IPS DF 19.7 (cell line): Measurements from ENCODE around the gene LIMCH1.

Source experiments
- DNase-seq: peaks from one replicate; pipeline ENCODE4 v3.0.0-alpha.2; 2013; ENCODE audit warnings: low read depth, low spot score

The LIMCH1 gene

DNA sequence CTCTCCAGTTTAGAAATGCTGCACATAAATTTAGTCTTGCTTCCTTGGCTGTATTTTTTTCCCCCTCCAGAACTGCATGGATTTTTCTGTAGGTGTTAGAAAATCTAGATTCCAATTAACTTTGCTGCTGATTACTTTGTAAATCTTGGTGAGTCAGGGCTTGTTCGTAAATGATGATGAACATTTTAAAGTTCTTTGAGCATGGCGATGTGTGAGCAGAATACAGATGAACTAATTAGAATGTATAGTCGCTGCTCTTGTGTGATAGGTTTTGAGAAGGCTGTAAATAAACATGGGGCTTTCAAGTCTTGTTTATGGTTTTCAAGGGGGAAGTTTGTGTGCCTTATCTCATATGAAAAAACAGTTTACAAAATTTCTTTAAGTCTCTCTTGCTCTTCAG is 23.3 kb downstream of the LIMCH1 start:
- no peak for DNase-seq

DNA sequence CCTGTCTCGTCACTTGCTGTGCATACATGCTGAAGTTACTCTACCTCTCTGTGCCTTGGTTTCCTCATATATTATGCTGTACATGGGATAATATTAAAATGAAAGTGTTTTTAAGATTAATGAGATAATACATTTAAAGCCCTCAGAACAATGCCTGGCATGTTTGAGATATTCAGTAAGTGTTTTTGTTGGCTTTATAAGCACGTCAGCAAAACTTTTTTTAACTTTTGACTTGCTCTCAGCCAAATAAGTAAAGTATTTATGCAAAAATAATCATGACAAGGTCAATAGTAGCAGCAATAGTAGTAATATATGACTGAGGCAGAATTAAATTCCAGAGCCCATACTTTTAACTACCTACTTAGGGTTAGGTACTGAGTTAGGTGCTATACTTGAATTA is 29.2 kb downstream of the LIMCH1 start:
- DNase-seq = no peak

DNA sequence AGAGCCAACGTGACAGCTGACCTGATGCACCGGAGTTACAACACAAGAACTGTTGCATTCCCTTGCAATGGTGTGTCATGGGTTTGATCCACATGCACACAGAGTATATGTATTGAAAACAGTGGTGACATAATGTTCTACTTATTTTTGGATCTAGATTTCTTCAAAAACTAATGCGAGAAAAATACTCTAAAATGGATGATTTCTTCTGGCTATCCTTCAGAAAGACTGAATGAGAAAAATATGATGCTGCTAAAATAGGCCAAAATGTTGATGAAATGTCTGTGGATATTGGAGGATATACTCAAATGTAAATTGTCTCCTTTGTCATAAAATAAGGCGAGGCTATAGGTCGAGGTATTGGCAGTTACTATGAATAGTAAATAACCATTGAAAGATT is 30.4 kb downstream of the LIMCH1 start:
- DNase-seq = no peak

DNA sequence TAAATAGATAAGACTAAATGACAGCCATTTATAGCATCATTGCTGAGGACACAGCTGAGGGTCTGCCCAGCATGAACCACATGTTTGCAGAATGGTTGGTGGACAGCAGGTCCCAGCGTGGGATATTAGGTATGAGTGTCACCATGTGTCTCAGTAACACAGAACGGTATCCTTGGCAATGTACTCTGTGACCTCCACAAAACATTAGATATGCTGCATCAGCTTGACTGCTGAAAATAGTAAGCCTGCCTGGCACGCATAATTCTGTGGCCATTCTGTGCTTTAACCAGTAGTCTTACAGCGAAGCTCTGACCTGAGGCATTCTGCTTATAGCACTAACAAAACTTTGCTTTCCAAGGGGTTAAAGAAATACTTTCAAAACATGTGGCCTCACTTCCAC is 32.0 kb downstream of the LIMCH1 start:
- DNase-seq = no peak

DNA sequence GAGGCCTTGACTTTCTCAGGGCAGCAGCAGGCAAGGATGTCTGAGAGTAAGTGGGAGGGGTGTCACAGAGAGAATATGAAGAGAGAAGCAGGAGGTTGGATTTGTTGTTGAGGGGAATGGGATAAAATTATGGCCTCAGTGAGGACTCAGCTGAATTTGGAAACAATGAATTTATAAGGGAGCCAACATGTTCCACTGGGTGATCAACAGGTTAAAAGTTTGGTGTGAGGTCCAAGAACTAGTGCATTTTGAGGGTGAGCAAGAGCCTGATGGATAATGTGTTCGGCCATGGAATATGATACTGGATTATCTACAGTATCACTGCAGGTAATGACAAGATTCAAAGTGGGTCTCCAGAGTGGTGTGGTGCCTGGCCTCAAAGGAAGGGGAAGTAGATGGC is 33.5 kb downstream of the LIMCH1 start:
- no peak for DNase-seq

DNA sequence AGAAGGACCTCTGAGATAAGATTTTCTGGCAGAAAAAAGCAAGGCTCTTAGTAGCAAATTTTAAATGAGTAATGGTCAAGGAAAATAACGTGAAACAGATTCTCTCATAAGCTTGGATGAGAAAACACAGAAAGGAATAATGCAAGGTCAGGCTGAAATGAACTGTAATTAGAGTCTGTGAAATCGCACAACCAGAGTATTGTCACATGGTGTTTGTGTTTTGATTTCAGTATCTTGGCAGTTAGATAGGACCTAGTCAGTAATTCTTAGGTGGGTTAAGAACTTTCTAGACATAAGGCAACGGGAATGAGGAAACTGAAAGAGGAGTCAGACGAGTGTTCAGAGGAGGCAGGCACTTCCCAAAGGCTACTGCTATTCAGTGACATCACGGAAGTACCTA is 34.6 kb downstream of the LIMCH1 start:
- no peak for DNase-seq

DNA sequence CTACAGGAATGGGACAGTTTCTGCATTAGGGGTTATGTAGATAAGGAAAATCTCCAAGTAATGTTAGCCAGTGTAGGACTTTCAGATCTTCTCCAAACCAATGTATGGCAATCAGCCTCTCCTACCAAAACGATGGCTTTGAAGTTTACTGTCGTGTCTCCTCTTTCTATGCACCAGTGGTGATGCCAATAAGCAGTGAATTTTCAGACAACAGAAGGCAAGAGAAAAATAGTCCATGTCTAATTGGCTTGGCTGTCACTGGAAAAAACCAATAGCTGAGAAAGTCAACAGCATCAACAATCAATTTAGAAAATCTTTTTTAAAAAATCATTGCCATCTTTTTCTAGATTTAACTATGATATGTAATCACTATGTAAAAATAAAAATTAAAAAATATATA is 35.0 kb downstream of the LIMCH1 start:
- DNase-seq = no peak

DNA sequence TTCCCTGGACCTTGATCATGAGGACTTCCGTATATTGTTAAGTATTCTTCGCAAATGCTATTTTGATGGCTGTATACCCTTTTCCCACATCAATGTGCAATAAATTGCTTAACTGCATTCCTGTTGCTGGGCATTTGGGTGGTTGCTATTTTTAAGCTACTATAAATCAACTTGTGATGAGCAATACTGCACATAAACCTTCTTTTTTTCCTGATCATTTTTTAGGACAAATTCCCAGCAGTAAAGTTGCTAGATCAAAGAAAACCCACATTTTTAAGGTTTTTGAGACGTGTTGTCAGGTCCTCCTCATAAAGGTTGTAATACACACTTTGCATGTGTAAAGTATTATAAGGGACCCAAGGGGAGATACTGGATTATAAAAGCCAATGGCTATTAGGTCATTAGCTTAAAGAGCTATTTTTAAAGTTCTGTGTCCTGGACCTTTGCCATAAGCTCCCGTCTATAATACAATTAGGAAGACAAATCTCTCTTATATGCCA is 35.6 kb downstream of the LIMCH1 start:
- no peak for DNase-seq

DNA sequence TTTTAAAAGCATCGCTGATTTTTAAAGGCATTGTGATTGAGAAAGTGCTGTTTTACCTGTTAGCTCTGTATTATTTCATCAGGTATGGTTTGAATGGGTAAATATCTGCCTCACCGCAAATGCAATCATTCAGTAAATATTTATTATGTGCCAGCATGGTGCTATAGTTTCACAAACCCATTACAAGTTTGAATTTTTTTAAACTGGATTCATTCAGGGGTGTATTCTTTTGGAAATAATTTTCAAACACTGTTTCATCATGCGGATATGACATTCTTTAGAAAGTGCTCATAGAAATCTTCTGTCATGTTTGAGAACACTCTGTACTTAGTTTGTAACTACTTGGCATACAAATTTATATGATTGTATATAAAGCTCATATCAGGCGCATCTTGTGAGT is 37.2 kb downstream of the LIMCH1 start:
- DNase-seq = no peak

DNA sequence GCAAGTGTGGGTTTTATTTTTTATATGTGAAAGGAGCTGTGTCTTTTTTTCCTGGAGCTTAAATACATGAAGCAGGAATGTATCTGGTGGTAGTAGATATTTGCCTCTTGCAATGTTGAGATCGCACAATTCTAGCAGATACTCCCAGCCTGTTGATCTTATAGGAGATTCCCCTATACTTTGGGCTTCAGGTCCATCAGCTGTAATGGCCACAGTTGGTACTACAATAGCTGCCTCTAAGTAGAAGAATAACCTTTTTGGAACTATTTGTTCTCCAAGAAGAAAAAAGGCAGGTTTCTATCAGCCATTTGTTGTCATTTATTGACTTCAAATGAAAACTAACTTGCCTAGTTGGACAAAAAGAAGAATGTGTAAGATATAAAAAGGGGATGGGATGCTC is 37.7 kb downstream of the LIMCH1 start:
- no peak for DNase-seq

DNA sequence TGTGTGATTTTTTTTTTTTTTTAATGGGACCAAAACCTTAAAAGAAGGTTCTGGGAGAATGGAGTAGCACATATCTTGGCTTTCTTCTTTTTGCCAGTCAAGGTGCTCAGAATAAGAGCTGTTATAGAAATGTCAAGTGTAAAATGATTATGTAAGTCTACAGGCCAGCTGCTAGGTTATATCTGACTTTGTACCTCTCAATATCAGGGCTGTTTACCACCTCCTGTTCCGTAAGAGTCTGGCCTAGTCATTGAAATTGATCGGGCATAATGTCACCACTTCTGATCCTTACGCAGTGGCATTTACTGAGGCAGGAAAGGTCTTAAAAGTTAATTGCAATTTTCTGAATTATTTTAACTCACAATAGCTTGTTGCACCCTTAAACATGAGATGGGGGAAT is 41.1 kb downstream of the LIMCH1 start:
- no peak for DNase-seq

DNA sequence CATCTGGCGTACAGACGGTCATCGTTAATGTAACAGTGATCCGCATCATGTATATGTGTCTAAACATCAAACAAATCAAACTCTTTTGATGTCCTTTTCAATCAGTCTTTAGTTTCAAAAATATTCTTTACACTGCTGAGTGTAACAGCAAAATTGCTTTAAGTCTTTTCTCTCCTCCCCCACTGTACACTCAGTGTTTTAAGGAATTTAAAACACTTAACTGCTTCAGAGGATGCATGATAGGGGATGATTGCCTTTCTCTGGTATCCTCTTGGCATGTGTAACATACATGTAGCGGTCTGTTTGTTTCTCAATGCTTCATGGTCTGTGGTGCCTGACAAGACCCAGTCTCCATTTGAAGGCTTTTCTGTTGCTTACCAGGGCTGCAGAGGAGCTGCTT is 41.6 kb downstream of the LIMCH1 start:
- DNase-seq = no peak

DNA sequence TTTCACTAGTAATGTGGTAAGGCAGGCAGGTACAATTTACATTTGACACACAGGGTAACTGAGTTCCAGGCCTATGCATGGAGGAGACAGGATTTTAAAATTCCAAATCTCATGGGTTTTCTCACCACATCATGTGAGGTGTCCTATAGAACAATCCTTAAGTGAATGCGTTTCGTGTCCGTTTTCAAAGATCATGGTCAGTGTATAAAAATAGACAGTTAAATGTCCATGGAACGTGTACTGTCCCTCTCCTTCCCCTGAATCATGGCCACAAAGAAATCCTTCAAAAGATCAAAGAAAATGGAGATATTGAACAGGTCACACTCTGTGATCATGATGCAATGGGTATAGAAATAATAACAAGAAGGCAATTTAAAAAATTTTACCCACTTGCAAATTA is 42.0 kb downstream of the LIMCH1 start:
- no peak for DNase-seq

DNA sequence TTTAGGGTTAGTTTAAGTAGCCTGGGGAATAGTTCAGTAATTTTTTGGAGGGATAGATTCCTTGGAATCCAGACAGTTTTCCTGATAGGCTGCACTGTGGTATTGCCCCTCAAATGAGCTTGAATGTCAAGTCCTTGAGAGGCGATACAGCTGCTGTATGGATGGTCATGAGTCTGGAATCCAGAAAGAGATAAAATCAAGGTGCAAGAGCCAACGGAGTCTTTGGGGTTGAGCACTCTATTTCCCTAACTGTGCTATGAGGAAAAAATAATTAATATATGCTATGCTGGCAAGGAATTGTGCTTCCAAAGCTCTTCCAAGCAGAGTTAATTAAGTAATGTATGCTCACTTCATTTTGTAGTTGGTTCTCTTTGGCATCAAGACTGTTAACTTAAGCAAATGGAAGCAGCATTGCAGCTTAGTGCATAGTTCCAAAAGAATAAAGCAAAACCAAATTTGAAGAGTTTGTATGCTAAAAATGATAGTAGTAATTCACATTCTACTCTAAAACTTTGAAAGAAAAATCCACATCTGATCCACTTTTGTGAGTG is 48.8 kb downstream of the LIMCH1 start:
- DNase-seq = no peak

DNA sequence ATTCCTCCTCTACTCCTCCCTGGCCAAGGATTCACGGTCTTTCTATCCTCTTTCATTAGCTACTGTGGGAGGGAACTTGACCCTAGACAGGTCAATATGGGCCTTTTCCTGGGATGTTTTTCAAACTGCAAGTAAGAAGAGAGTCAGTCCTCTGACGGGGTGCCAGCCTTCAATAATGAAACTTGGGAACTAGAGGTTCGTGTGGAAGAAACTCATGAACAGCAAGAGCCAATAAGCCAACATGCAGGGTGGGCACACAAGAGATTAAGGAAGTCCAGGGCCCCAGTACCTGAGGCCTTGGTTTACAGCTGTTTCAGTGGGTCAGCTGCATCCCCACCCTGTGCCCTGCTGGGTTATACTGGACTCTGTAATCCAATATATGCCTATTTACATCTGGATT is 49.3 kb downstream of the LIMCH1 start:
- DNase-seq = no peak

DNA sequence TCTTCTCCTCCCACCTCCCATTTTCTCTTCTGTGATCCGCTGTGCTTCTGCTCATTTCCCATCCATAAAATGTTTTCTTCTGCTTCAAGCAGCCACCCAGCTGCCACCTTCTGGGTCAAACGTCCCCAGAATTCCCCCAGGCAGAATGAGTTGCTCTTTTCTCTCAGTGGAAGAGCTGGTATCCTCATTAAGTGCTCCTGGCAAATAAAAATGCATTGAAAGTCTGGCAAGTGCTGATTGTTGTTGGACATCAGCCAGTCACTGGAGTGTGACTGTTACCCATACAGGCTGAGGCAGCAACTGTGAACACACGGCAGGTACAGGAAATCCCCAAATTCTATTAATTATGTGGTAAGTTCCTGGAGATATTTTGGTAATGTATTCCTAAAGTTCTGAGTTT is 52.6 kb downstream of the LIMCH1 start:
- no peak for DNase-seq

DNA sequence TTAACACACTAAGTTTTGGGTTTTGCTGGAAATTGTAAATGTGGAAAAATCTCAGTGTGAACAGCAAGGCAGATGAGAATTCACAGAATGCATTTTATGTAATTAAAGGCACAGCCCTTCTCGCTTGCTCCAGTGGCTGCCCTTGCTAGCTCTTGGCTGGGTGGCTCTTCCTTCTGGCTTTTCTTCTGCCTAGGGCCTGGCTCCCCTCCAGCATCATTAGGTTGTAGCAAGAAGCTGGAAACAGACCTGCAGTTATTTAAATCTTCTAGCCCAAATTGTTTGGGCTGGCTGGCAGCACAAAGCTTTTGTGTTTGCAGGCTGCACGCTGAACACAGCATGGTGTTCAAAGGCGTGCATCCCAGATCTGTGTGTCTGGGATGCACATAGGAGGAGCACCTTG is 56.5 kb downstream of the LIMCH1 start:
- no peak for DNase-seq

DNA sequence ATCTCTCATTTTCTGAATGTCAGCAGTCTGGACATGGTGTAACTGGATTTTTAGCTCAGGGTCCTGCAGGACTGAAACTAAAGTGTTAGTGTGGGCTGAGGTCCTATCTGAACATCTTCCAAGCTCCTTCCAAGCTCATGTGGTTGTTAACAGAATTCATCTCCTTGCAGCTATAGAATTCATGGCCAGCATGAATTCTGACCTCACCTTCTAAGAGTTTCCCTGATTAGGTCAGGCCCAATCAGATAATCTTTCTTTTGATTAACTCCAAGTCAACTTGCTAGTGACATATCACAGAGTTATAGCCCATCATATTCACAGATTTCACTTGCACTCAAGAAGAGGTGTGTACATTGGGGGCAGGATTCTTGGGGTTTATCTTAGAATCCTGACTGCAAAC is 59.5 kb downstream of the LIMCH1 start:
- DNase-seq = no peak

DNA sequence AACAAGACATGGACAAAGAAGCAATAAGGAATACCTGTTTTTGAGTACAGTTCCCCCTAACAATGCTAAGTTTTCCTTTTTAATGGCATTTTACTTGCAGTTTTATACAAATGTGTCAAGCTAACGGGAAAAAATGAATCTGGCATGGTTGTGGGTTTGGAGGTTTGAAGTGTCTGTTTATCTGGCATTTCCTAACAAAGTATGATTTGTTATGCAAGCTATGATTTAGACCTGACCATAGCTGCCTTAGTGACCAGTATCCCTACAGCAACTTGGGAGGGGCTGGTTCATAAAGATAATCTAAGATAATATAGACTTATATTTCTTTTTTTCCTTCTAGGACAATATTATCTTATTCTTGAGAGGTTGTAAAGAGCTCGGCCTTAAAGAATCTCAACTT is 60.6 kb downstream of the LIMCH1 start:
- no peak for DNase-seq

DNA sequence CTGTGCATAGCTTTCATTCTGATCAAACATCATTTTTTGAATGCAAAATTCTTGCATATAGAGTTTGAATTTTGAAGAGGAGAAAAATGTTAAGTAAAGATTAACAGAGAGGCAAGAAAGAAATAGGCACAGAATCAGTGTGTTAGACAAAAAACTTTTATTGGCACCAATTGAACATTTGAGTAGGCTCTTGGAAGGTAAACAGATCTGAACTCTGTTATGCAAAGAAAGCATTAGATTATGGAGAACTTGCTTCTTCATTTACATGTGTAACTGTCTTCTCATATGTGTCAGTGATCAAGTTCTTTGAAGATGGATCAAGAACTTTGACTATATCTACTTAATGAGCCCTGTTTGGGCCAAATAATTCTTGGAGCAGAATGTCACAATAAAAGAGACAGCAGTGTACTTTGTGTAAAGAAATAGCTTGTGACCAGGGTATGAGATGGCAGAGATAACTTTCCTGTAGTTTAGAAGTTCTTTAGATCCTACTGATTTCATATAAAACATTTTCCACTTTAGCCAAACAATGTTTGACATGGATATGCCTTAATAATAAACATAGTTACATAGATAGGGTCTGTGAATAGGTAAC is 61.3 kb downstream of the LIMCH1 start:
- no peak for DNase-seq

DNA sequence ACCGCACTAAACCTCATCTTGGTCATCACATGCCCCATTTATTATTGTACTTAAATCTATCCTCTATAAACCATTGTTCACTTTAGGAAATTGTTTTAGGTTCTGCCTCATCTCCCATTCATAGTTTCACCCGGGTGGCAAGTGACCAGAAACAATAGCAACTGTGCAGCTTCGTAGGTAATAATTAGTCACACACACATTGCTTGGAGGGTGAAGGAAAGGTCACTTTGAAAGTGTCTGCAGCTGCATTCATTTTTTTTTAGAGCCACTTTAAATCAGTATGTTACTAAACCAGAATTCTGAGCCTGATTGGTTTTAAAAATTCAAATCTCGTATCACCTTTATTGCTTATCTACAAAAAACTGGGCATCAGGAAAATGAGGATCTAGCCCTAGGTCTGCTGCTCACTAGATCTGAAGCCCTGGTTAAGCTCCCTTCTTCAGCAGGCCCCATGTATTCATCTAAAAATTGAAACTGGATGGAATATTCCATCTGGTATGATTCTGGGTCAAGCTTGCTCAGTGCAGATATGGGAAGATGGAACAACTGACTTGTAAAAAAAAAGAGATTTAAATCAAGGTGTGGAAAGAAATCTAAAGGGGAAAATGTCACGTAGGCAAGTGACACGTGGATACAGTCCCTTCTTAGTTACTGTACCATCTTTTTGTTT is 62.4 kb downstream of the LIMCH1 start:
- DNase-seq = no peak

DNA sequence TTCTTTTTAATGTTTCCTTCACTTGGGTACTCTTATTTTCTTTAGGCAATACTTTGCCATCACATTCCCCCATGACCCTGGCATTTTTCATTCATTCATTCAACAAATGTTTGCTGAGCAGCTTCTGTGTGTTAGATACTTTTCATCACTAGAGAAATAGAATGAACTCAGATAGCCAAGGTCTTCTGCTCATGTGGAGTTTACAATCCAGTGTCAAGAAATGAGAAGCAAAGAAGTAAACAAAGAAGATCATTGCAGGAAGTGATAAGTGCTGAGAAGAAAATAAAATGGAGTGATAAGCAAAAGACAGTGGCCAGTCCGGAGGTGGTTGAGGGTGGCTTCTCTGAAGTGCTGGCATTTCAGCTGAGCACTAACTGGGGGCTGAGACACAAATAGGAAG is 63.1 kb downstream of the LIMCH1 start:
- DNase-seq = no peak

DNA sequence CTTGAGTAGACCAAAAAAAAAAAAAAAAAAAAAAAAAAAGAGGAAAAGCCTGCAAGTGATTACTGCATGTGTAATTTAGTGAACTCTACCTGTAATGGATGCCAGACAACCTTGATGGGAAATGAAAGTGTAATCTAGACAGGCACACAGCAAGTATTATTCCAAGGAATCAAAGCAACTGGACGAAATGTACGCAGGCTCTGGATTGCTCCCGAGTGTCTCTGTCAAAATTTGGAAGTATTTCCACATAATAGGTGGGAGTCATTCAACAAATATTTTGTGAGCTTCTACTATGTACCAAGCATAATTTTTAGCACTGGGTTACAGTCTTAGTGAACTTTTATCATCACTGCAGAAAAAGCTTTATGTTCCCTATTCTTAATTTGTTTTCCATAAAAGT is 64.2 kb downstream of the LIMCH1 start:
- no peak for DNase-seq
